Measurements from ENCODE around the gene CD79A. TPM values are rescaled to one million over a fixed set of nuclear protein-coding genes. Genes with fewer than 3 reads are reported as not detected.
A peak's percentile ranks its signal among the peaks of the same experiment; 100 is the strongest.

Gene CD79A
- polyA plus RNA-seq, 3 donors: 1.9 to 2.7 (median 2.1) TPM

GRCh38 chr19:41860419-41861115 is 16.5 kb upstream of the CD79A start:
- H4K20me1 ChIP-seq (ENCODE audit: insufficient read depth, low read length): peaks cover 52% of the 10 kb centered on the region
- peaks cover 35 to 43% of the 10 kb centered on the region in 2 donors for H3K4me1 ChIP-seq (ENCODE audit: control insufficient read depth in 1 of 2, insufficient read depth in 2 of 2, low read length in 2 of 2)
- H3K27me3 Mint-ChIP-seq (ENCODE audit: low read depth in 3 of 3): peaks cover 0 to 3% (median 2%) of the 10 kb centered on the region in 3 donors
- H3K4me2 ChIP-seq (replicated peaks; ENCODE audit: extremely low read depth, low read length, poor library complexity, severe bottlenecking): peak overlapping the region; percentile 98
- DNase-seq: peak in 1 of 3 donors; percentile 29
- H3K9me3 Mint-ChIP-seq: no peaks in the 10 kb centered on the region
- 1% methylated on average over 42 of the region's 45 CpGs for WGBS (ENCODE audit: insufficient coverage)
- no peak for TF ChIP-seq CTCF (IDR thresholded peaks at IDR 0.05)
- peak overlapping the region; percentile 90 for H3K9ac ChIP-seq (ENCODE audit: insufficient read depth, low read length, poor library complexity, severe bottlenecking)
- no peaks in the 10 kb centered on the region for H3K27me3 ChIP-seq (ENCODE audit: control insufficient read depth in 2 of 2, insufficient read depth in 2 of 2, low read length in 2 of 2)
- peaks cover 45% of the 10 kb centered on the region for H3K4me1 Mint-ChIP-seq
- H3K36me3 Mint-ChIP-seq: peaks cover 35 to 47% of the 10 kb centered on the region in 2 donors
- intact Hi-C loops (cut with micrococcal nuclease): loop anchor here (2.0 to 5.0 kb wide), 2 partner anchors 22 to 97 kb away; partner anchors contain the start of genes ARHGEF1 (in 2 of the 2) and RABAC1 (in 2 of the 2)
- peaks cover 58% of the 10 kb centered on the region for H3K79me2 ChIP-seq (ENCODE audit: insufficient read depth, low read length)
- no peaks in the 10 kb centered on the region for H3K9me3 ChIP-seq (replicated peaks in 1 of 2; ENCODE audit: control insufficient read depth in 1 of 2, insufficient read depth in 1 of 2, low read length in 2 of 2)
- peak overlapping the region; percentile 87 to 100 (median 91) for H3K27ac Mint-ChIP-seq
- H3K4me3 ChIP-seq (replicated peaks in 1 of 3; ENCODE audit: low read depth in 2 of 3, low read length in 3 of 3): peak overlapping the region; percentile 59 to 95 (median 68)
- H3K36me3 ChIP-seq (replicated peaks in 1 of 2; ENCODE audit: control insufficient read depth in 1 of 2, insufficient read depth in 2 of 2, low read length in 2 of 2): peaks cover 38 to 46% of the 10 kb centered on the region in 2 donors
- H3K27ac ChIP-seq (ENCODE audit: low read depth in 1 of 2, low read length in 2 of 2): peak overlapping the region; percentile 34 to 90
- H3K4me3 Mint-ChIP-seq: peak overlapping the region; percentile 92 to 93
- H2AFZ ChIP-seq (ENCODE audit: insufficient read depth, low read depth, low read length, poor library complexity, severe bottlenecking): peak overlapping the region; percentile 88

DNA sequence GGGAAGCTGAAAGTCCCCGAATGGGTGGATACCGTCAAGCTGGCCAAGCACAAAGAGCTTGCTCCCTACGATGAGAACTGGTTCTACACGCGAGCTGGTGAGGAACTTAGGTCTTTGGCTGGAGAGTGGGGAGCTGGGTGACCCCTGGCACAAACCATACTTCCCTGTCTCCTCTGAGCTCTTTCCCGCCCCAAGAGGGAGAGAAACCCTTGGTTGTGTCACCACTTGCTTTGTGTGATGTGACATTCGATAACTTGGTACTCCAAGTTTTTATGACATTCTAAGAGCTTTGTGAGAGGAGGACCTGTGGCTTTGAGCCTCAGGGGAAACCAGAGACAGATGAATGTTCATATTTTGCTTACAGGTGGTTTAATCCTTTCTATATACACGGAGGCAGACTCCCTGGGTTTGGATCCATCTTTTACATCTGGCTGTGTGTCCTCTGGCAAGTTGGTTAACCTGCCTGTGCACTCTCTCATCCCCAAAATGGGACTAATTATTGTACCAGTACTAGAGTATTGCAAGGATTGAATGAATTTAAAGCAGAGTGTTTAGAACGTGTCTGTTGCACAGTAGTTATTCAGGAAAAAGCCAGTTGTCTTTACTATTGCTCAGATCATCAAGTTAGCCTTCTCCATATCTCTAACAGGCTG is 15.8 kb upstream of the CD79A start:
- peaks cover 36 to 43% of the 10 kb centered on the region in 2 donors for H3K4me1 ChIP-seq (ENCODE audit: control insufficient read depth in 1 of 2, insufficient read depth in 2 of 2, low read length in 2 of 2)
- peak overlapping the region in 1 of 2 donors; percentile 90 for H3K27ac ChIP-seq (ENCODE audit: low read depth in 1 of 2, low read length in 2 of 2)
- peak overlapping the region; percentile 92 to 93 for H3K4me3 Mint-ChIP-seq
- peak overlapping the region; percentile 59 to 95 (median 68) for H3K4me3 ChIP-seq (replicated peaks in 1 of 3; ENCODE audit: low read depth in 2 of 3, low read length in 3 of 3)
- no peaks in the 10 kb centered on the region for H3K27me3 ChIP-seq (ENCODE audit: control insufficient read depth in 2 of 2, insufficient read depth in 2 of 2, low read length in 2 of 2)
- peak overlapping the region; percentile 98 for H3K4me2 ChIP-seq (replicated peaks; ENCODE audit: extremely low read depth, low read length, poor library complexity, severe bottlenecking)
- peaks cover 0 to 3% (median 2%) of the 10 kb centered on the region in 3 donors for H3K27me3 Mint-ChIP-seq (ENCODE audit: low read depth in 3 of 3)
- H3K36me3 Mint-ChIP-seq: peaks cover 36 to 52% of the 10 kb centered on the region in 2 donors
- H2AFZ ChIP-seq (ENCODE audit: insufficient read depth, low read depth, low read length, poor library complexity, severe bottlenecking): peak overlapping the region; percentile 88
- H3K36me3 ChIP-seq (replicated peaks in 1 of 2; ENCODE audit: control insufficient read depth in 1 of 2, insufficient read depth in 2 of 2, low read length in 2 of 2): peaks cover 38 to 50% of the 10 kb centered on the region in 2 donors
- H3K4me1 Mint-ChIP-seq: peaks cover 46% of the 10 kb centered on the region
- peak in 1 of 3 donors; percentile 24 for DNase-seq
- no peaks in the 10 kb centered on the region for H3K9me3 ChIP-seq (replicated peaks in 1 of 2; ENCODE audit: control insufficient read depth in 1 of 2, insufficient read depth in 1 of 2, low read length in 2 of 2)
- 60% methylated on average over 1 of the region's 9 CpGs for WGBS (ENCODE audit: insufficient coverage)
- peak overlapping the region; percentile 90 for H3K9ac ChIP-seq (ENCODE audit: insufficient read depth, low read length, poor library complexity, severe bottlenecking)
- TF ChIP-seq CTCF (IDR thresholded peaks at IDR 0.05): no peak
- peak overlapping the region; percentile 87 to 100 (median 91) for H3K27ac Mint-ChIP-seq
- peaks cover 63% of the 10 kb centered on the region for H3K79me2 ChIP-seq (ENCODE audit: insufficient read depth, low read length)
- no peaks in the 10 kb centered on the region for H3K9me3 Mint-ChIP-seq
- intact Hi-C loops (cut with micrococcal nuclease): loop anchor here (2.0 to 5.0 kb wide), 2 partner anchors 22 to 96 kb away; partner anchors contain the start of genes ARHGEF1 (in 2 of the 2) and RABAC1 (in 2 of the 2)
- H4K20me1 ChIP-seq (ENCODE audit: insufficient read depth, low read length): peaks cover 57% of the 10 kb centered on the region

Data from CD14-positive monocyte (primary cell).